ENCODE results near the gene CD247.

CD247 gene

DNA sequence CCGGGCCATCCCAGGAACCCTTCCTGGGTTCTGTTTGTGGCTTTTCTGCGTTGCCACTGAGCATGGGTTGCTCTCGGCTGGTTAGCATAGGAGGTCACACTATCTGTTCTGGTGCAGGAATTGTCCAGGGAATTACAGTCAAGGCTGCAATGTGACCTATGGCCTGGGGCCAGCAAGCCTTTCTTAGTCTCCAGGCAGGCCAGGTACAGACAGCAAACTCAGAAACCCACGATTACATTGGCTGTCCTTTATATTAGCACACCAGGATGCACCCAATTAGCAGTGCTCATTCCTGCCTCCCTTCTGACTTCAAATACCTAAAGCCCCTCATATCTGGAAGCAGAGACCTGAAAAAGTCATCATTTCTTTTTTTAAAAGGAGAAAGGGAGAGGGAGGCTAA is 55.2 kb downstream of the CD247 start:
- DNase-seq (ENCODE audit: low read depth) = no peak

DNA sequence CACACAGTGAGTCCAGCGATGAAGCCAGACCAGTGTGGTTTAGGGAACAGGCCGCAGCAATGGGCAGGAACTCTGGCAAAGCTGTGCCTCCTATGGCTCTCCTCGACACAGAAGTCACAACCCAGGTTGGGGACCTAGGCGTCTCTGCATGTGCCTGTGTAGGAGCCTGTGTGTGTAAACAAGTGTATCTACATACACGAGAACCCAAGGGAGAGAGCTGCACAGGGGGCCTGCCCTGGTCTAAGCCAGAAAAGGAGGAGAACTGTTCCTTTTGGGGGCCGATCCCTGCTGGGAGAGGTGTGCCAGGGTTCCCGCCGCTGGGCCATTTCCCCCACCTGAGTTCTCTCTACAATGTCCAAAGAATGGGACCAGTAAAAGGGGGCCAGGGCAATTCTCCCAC is 56.0 kb downstream of the CD247 start:
- DNase-seq (ENCODE audit: low read depth) = no peak

DNA sequence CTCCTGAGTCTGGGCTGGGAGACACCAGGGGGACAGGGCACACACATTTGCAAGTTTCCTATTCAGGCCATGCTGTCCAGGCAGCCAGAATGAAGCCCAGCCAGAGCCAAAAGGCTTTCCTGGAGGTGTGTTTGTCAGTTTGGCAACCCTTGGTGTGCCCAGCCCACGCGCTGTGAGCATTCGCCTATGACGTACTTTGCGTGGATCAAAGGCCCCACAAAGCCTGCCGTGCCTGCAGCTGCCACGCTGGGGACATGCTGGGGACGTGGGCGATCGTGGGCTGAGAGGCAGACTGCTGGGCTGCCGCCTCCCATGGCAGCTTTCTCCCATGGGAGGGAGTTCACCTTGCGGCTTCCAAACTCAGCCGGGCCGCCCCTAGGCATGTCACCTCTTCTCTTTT is 57.5 kb downstream of the CD247 start:
- no peak for DNase-seq (ENCODE audit: low read depth)

DNA sequence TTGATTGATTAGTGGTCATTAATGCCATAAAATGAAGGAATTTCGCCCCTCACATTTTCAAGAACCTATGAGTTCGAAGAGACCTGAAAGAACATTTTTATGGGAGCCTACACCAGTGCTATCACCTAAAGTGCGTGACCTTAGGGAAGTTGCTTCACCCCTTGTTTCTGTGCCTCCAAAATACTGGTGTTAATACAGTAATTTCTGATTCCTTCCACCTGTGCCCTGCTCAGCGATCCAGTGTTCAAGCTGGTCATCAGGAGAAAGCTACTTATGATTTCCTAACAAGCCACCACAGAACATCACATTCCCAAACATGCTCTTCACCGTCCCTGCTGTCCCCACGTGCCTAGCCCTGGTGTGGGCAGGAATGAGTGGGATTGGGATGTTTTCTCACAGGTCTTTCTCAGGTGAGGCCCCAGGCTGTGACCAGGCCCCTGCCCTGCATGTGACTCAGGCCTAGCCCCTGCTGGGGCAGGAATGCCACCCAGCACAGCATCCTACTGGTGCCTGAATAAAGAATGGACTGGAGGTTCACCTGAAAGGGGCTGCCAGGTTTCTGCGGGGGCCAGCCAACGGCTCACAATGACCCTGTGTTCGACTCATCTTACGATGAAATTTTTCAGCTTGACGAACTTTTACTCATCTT is 60.3 kb downstream of the CD247 start:
- DNase-seq (ENCODE audit: low read depth) = no peak

DNA sequence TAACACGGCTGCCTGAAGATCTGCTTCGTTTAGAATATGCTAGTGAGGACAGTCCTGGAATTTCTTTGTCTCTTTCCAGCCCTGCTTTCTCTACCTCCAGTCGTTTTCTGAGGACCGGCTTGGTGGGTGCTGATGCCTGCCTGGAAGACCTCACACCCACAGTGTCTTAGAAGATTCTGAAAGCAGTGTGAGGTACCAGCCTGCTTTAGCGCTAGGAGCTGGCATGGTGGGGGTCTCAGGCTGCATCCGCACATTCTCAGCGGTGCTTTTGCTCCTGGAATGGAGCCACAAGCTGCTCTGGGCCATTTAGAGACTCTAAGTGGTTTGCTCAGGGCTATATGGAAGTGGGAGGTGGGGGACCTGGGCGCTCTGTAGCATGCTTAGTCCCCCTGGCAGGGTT is 61.4 kb downstream of the CD247 start:
- DNase-seq (ENCODE audit: low read depth) = no peak

DNA sequence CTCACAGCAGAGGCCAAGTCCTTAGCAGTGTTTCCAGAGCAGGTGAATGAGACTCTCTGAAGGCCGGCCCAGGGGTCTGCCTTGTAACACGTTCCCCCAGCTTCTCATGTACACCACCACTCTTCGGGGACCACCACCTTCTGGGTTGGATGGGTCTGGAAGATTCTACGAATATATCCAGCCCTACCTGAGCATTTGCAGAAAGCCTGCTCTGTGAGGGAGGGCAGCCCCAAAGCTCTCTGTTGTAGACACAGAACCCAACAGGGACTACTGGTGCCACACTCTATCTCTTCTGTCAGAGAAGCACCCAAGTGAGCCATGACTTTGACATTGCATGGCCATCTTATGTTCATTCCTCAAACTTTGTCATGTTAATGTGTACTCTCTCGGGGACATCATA is 61.8 kb downstream of the CD247 start:
- DNase-seq (ENCODE audit: low read depth) = no peak

DNA sequence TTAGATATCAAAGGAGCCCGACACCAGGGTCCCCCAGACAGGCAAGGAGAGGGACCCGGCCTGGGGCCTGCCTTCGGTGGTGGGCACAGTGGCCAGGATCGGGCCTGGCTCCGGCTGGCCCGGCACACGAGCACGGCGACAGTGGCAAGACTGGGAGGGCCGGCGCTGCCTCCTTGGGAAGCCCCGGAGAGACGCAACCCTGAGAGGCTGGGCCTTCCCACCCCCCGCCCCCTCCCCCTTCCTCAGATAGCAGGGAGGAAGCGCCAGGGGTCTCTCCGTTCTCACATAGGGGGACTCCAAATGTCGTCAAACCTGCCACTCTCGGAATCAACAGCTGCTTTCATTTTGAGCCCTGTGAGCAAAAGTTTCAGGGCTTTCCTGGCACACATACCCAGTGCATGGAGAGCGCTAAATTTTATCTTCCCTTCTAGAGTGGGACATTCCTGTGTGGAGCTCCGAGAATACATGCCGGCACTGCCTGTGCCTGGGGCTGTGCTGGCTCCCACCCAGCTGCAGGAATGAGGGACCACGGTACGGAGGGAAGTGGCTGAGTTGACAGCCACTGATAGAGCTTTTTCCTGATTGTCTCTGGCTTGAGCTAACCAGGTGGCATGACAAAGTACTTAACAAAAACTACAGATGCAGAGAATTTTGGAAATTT is 62.4 kb downstream of the CD247 start:
- no peak for DNase-seq (ENCODE audit: low read depth)

DNA sequence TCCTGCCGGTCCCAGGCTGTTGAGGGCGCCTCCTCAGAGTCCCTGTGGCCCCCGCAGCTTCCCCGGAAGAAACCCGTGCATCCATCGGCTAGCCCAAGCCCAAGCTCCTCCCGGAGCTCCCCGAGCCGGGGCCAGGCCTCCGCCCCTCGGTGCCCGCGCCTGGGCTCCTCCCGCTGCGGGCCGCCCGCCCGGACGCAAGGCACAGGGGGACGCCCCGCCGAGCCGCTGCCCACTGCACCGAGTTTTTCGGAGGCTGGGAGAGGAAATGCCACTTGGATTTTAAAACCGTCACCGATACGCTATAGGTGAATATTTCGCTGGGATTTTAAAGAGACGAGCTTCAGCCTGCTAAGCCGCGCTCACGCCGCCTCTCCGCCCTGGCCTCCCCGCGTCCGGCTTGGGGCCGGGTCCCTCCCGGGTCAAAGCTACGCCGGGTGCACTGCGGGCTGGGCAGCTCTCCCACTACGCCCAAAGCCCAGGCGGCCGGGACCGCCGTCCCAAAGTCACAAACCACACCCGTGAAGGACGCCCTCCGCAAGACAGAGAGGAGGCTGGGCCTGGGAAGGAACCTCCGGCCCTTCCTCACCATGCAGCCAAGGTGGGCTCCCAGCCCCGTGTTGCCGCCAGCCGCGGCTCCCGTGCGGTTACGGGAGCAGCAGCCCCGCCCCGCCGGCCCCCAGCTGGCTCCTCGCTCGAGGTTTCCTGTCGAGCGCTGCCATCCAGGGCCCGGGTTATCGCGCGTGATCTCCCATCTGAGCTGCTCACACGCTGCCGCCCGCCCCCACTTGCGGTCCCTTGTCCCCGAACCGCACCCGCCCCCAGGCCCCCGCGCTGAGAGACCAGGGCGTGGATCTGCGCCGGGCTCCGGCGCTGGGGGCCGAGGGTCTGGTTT is 63.2 kb downstream of the CD247 start:
- DNase-seq (ENCODE audit: low read depth) = peak; percentile 73

DNA sequence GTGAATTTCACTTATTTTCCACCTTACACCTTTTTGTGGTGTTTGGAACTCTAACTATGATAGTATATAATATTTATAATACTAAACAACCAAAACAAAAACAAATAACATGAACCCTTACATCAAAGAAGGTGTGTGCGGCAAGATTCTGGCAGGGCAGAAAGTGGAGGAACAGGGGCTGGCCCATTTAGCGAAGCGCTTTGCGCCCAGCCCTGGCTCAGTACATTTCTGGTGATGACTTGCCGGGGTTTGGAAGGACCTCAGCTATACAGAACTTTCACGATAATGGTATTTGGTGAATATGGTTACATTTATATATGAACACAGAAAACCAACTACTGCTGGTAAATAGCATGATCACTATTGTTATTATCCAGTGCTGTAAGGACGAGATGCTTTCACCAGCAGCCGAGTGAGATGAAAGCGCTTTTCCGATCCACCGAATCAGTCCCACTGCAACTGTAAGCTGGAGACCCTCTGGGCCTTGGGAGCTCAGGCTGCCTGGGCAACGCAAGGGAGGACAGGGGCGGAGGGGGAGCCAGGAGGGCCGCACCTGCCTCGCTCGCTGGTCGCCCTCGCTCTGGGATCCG is 63.9 kb downstream of the CD247 start:
- no peak for DNase-seq (ENCODE audit: low read depth)

DNA sequence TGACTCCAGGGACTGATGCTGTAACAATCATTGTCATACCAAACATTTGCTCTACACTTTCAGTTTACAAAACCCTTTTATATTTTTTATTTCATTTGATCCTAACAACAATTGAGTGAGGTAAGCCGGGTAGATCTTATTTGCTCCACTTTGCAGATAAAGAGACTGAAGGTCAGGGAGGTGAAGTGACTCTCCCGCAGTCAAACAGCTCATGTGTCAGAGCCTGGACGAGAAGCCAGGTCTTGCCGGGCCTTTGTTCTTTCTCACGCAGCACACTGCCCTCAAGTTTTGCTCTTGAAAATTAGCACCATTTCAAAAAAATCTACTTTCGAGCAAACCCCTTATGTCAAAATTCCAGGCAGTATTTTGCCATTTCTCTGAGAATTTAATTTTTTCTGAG is 65.2 kb downstream of the CD247 start:
- no peak for DNase-seq (ENCODE audit: low read depth)

DNA sequence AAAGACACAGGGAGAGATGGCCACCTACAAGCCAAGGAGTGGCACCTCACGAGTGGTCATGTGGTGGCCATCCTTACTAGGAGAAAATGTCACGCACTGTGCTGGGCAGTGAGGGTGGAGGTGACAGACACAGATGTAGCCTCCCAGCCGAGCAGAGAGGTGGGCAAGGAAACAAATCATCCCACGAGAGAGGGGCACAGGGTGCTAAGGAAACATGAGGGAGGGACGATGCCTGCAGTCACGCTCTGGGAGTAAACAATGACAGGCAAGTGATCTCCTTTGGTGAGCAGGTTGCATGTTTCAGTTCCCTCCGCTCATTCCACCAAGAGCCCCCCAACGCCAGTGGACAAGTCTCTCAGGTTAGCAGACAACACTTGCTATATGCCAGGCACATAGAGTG is 65.8 kb downstream of the CD247 start:
- no peak for DNase-seq (ENCODE audit: low read depth)

DNA sequence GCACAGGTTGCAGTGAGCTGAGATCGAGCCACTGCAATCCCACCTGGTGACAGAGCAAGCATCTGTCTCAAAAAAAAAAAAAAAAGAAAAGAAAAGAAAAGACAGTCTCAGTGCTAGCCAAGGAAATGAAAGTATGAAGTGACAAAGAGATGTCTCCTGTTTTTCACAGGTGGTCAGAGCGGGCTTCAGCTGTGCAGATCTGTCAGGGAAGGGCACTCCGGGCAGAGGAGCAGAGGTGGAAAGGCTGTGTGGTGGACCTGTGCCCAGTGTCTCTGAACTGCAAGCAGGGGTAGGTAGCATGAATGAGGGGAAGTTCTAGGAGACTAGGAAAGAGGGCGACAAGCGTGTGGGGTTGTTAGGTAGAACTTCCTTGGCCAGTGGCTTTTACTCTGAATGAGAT is 67.5 kb downstream of the CD247 start:
- DNase-seq (ENCODE audit: low read depth) = no peak

DNA sequence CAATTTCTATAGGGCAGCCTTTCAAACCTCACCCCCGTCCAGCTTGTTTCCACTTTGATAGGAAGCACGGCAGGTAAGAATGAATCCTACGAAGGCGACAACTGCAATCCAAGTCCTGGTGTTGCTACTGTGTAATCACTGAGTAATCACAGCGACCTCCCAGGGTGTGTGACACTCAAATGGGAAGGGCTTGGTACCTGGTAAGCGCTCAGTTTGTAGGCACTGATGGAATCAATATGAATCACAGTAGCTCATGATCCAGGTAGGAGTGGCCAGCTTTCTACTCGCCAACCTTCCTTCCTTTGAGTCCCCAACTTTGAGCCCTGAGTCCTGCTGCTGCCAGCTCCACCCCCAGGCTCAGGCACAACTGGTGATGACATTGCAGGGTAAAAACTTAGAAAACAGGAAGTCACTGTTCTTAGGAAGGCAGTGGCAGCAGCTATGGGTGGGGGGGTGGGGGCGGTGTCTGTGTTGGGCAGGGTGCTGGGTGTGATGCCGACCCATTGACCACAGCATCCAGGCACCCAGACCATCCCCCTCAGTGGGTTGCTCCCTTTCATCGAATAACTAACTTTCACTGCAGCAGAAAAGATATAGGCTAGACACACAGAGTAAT is 70.7 kb downstream of the CD247 start:
- peak; percentile 50 for DNase-seq (ENCODE audit: low read depth)

DNA sequence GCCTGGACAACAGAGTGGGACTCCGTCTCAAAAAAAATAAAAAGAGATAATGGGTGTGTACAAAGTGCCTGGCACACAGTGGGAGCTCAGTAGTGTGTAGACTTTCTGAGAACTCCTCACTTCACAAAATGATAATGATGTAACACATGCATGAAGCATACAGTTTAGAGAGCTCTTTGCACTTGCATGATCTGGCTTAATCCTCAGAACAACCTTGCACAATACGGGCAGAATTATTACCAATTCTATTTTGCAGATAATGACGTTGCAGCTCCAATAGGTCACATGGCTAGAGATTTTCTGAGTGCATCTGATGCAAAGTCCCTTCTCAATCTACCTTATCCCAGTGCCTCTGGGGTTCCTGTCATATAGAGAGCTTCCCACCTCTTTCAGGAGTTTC is 71.4 kb downstream of the CD247 start:
- no peak for DNase-seq (ENCODE audit: low read depth)

DNA sequence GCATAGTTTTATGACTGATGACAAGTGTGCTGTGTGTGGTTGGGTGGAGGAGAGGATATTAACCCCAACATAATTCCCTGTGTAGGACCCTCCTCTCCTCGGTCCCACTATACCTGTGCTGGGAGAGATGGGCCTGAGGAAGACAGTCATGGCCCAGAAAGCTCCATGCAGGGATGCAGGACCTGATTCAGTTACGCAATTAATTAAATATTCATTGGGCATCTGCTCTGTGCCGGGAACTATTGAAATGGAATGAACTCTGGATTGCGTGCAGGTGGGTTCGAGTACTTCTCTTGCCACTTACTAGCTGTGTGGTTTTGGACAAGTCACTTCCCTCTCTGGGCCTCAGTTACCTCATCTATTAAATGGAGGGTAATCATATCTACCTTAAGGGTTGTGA is 74.6 kb downstream of the CD247 start:
- DNase-seq (ENCODE audit: low read depth) = no peak

DNA sequence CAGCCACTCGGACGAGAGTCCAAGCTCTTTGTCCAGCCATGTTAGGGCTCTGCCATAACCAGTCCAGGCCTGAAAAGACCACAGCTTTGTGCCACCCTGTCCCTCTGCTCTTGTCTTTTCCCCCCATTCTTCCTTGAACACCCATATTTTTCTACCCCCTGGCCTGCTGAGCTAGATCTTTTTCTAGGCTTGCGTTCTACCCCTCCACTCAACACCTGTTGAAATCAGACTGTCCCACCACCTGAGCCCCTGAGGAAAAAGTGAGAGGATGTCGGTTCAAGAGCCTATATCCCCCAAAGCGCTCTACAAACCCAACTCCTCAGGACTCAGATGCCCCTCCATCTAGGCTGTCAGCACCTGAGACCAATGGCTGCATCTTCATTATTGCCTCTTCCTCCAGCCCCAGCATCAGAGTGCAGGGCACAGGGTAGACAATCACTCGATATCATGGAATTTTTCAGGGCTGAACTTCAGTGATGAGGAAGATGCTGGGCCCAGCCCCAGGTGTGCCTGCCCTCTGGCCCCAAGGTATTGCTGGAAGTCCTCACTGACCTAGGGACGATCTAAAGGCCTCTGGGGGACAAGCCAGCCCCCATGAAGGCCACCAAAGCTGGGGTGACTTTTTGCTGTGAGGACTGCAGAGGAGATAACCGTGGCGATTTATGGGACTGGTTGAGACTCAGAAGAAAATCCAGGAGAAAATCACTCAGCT is 75.3 kb downstream of the CD247 start:
- DNase-seq (ENCODE audit: low read depth) = no peak

DNA sequence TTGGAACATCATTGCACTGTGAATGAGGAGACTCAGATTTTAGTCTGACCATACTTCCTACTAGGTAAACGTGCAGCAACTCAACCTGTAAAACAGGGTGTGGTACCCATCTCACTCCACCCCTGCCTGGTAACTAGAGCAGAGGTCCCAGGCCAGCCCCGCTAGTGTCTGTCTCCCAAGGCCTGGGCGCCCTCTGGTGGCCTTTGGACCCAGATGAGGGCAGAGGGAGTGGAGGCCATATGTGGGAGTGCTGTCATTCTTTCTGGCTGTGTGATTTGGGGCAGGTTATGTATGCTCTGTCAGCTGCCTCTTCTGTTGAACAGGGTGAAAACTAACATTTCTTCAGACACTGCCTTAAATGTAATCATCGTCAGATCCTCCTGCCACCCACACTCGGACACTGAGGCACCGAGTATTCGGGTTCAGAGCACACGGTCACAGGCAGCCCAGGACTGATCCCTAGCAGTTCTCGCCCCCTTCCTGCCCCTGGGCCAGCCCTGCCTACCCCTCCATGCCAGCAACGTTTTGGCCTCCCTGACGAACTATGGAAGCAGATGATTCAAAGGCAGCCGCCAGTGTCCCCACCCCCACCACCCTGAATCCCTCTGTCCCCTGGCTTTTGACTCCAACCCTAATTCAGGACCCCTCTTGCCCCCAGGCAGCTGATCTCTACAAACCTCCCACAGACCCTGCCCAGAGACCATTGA is 76.0 kb downstream of the CD247 start:
- peak; percentile 85 for DNase-seq (ENCODE audit: low read depth)

DNA sequence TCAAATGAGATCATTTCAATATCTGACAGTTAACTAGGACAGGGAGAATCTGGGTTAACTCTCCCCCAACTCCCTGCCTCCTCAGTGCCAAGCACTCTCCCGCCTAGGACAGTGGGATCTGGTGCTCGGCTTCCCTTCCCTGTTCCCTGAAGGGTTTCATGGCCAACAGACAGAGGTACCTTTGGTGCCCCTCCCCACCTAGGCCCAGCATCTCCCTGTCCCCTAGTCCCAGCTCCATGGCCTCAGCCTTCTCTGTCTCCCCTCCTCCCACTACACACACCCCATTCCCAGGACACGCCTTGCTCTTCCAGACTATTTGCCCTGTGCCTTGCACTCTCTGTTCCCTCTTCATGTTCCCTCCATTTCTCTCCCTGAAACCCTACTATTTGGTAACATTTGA is 77.1 kb downstream of the CD247 start:
- DNase-seq (ENCODE audit: low read depth) = no peak

DNA sequence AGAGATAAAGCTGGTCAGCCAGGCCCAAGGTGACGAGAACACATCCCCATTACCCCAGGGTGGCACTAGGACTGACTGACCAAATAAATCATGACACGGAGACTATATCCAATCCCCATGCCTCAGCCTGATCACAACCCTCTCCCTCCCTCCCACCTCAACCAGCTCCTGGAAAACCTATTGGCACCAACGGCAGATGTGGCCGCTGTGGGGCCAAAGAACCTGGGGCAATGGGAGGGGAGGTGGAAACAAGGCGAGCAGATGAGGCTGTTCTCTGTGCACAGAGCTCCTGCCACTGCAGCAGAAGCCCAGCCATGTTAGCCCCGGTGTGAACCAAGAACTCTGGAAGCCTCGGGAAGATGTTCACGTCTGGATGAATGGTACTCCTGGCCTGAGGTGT is 77.6 kb downstream of the CD247 start:
- no peak for DNase-seq (ENCODE audit: low read depth)

DNA sequence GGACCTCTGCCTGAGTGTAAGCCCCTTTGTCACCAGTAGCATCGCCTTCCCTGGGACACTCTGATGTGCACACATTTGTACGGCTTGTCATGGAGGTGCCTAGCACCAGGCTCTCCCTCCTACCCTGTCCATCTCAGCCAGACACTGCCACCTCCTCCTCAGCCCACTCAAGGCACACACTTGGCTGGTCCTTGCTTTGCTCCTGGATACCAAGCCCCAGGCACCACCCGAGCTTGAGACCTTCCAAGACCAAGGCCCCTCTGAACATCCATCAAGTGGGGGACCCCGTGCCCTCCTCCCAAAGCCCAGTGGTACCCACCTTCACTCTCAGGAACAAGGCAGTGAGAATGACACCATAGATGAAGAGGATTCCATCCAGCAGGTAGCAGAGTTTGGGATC is 78.0 kb downstream of the CD247 start:
- no peak for DNase-seq (ENCODE audit: low read depth)

Measured in activated gamma-delta T cell treated with anti-CD3 and anti-CD28 coated beads, Interleukin-2, amount 50 U/mL, for 16 hours (primary cell).